ENCODE data around the gene BRD1.
A peak's percentile ranks its signal among the peaks of the same experiment; 100 is the strongest.

Gene BRD1

DNA sequence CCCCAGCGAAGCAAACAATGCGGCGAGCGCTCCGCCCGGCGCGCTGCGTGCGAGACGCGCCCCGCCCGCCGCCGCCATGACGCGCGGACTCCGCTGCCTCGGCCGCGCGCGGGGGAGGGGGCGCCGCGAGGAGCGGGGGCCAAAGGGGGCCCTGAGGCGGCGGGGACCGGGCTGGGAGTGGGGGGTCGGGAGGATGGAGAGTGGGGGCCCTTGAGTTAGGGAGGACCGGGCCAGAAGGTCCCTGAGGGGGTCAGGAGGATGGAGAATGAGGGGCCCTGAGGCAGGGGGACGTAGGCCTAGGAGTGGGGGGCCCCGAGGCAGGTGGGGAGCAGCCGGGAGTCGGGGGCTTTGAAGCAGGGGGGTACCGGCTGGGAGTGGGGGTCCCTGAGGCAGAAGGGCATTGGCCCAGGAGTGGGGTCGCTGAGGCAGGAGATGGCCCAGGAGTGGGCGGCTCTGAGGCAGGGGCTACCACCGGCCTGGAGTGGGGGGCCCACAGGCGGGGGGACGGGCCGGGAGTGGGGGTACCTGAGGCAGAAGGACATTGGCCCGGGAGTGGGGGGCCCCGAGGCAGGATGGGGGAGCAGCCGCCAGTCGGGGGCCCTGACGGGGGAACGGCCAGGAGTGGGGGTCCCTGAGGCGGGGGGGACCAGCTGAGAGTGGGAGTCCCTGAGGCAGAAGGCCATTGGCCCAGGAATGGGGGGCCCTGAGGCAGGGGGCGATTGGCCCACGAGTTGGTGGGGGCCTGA is at the start of gene BRD1:
Gene BRD1 (minus strand): TSS at position 21 of the 746 bp plus-strand sequence. CDS start 3,556 bp downstream, outside the sequence.
- DNase-seq: peak; percentile 14 to 35

DNA sequence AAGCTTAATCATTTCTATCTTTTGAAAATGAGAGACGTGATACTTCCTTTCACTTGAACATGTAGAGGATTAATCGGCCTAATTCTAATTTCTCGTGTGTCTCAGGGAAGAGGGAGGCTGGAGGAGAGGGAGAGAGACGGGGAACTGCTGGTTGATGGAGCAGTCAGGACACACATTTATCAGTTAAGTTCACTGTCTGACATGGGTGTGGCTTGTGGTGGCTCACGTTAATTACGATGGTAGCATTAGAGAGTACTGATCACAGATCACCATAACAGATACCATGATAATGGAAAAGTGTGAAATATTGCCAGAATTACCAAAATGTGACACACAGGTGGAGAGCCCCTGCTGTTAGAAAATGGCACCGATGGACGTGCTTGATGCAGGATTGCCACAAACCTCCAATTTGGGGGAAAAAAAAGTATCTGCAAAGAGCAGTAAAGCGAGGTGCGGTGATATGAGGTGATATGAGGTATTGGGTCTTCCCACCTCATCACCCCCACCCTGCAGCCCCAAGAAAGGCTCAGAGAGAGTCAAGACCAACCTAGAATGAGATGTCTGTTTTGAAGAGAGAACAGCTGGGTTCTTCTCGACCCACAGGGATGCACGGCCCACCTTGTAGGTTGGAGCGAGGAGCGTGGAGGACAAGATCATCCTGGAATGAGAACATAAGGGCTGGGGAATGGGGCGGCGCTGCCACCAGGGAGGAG is 45.7 kb upstream of the BRD1 start:
- DNase-seq: no peak

- DNase-seq: no peak
Observed at GRCh38 chr22:49872347-49872746, 44.7 kb upstream of the BRD1 start.

DNA sequence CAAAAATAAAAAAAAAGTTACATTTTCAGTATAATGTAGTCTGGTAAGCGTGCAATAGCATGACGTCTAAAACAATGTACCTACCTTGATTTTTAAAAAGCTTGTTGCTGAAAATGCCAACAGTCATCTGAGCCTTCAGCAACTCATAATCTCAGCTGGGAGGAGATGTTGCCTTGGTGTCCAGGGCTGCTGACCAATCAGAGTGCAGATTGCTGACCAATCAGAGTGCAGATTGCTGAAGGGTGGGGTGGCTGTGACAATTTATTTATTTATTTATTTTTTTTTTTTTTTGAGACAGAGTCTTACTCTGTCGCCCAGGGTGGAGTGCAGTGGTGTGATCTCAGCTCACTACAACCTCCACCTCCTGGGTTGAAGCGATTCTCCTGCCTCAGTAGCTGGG is 43.8 kb upstream of the BRD1 start:
- no peak for DNase-seq

GRCh38 chr22:49869845-49870712 is 42.4 kb upstream of the BRD1 start:
- no peak for DNase-seq

- DNase-seq: no peak
Observed at GRCh38 chr22:49869086-49869830, 41.6 kb upstream of the BRD1 start.

- DNase-seq: no peak
Observed at GRCh38 chr22:49867303-49868265, 39.9 kb upstream of the BRD1 start.

DNA sequence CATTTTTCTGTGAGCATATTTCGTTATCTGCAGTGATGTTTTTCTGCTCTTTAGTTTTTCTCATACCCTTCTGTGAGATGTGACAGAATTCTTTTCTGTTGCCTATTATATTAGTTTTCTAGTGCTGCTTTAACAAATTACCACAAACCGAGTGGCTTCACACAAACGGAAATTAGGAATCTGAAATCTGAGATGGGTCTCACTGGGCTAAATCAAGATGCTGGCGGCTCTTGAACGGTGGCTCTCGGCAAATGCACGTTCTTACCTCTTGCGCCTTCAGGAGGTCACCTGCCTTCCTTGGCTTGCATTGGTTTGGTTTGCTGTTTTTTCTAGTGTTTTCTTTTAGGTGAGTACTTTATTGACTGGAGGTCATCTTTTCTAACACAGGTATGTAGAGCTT is 39.0 kb upstream of the BRD1 start:
- no peak for DNase-seq

GRCh38 chr22:49866134-49866533 is 38.5 kb upstream of the BRD1 start:
- DNase-seq: no peak

DNA sequence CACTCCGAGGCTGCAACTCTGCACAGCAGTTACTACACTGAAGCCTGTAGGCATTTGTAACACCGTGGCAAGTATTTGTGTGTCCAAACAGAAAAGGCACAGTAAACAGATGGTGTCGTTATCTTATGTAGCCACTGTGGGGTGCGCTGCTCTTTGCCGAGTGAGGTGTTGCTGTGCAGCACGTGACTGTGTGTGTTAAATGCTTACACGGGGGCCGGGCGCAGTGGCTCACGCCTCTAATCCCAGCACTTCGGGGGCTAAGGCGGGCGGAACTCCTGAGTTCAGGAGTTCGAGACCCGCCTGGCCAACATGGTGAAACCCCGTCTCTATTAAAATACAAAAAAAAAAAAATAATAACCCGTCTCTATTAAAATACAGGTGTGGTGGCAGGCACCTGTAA is 37.5 kb upstream of the BRD1 start:
- no peak for DNase-seq

DNA sequence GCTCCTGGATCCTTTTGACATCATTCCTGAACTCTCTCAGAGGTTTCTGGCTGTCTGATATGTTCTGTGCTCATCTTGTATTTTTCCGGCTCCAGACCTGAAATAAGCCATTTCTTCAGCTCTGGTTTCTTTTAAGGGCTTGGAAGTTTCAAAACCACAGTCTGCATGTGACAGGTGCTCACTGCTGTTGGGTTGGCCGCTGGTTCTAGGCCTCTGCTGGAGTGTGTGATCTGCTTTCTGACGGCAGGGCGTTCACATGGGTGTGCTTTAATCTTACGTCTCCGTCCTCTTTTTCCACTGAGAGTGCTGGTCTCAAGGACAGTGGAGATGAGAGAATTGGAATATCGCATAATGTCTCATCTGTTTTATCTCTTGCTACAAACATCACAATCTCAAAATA is 36.3 kb upstream of the BRD1 start:
- DNase-seq: no peak

GRCh38 chr22:49862496-49862776 is 34.8 kb upstream of the BRD1 start:
- DNase-seq: no peak

DNA sequence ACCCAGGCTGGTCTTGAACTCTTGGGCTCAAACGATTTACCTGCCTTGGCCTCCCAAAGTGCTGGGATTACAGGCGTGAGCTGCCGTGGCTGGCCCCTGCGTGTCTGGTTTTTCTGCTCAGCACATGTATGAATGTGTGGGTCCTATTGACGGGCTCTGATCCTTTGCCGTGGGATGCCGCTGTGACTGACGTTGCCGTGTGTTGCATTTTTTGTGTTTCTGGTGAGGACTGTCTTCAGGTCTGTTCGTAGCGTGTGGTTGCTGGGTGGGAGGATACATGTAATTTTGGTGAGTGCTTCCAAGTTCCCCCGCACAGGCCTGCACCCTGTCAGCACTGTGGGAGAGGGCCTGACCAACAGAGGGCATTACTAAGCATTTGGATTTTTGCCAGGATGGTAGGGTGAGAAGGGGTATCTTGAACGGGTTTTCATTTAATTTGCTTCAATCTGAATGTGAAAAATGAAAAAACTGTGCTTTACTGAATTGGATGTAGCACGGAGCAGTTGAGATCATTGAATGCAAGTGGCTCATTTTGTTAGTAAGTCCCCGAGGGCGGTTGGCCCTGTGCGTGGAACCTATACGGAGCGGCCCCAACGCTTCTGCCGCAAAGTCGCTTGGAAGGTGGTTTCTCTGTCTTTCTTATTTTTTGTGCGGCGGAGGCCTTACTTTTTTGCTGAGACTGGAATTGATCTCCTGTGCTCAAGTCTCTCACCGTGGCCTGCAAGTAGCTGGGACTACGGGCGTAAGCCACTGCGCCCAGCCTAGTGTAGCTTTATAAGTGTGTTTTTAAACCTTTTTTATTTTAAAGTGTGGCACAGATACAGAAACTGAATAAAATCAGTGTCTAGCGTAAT is 34.2 kb upstream of the BRD1 start:
- no peak for DNase-seq

- no peak for DNase-seq
Observed at GRCh38 chr22:49858827-49859226, 31.2 kb upstream of the BRD1 start.

GRCh38 chr22:49856766-49857618 is 29.3 kb upstream of the BRD1 start:
- no peak for DNase-seq

GRCh38 chr22:49856343-49856742 is 28.7 kb upstream of the BRD1 start:
- DNase-seq: no peak

GRCh38 chr22:49855251-49855911 is 27.7 kb upstream of the BRD1 start:
- DNase-seq: no peak

GRCh38 chr22:49853981-49854831 is 26.5 kb upstream of the BRD1 start:
- no peak for DNase-seq
